H1 (cell line): ENCODE measurements around the gene RUNX1. TPM values are rescaled to one million over a fixed set of nuclear protein-coding genes. Genes with fewer than 3 reads are reported as not detected.

ENCODE experiments used
- CTCF ChIA-PET: fragments of 300-600 bp; sonication (Branson Sonifier 250); formaldehyde crosslinking; loops from one replicate; lab custom pipeline; 2021; ENCODE audit not compliant: partially characterized antibody; lab: Charles Lee
- POLR2A ChIA-PET: fragments of 300-600 bp; sonication (Branson Sonifier 250); formaldehyde crosslinking; loops from one replicate; lab custom pipeline; 2021; ENCODE audit warnings: inconsistent platforms; ENCODE audit not compliant: partially characterized antibody; lab: Charles Lee
- DNase-seq, 2 experiments: peaks; one replicate each; pipeline versions ENCODE4 v3.0.0 to v3.0.0-alpha.2; 2010 to 2022; ENCODE audit warnings: low spot score in 2 of 2, low read depth in 1 of 2, mixed read lengths in 1 of 2
- FAIRE-seq: peaks from 2 replicates; lab custom pipeline; 2011; peaks lifted over from hg19 to GRCh38; lab: Jason Lieb, UNC
- H2AFZ ChIP-seq: 2 replicates; pipeline ENCODE4 v1.8.1; 2012; ENCODE audit warnings: low read length, inconsistent platforms
- H2AK5ac ChIP-seq: 2 replicates; pipeline ENCODE4 v1.6.1; 2013; ENCODE audit warnings: low read depth, low read length
- H2BK120ac ChIP-seq: replicated peaks from 2 replicates; pipeline ENCODE3; 2013; ENCODE audit warnings: low read depth, low read length, inconsistent platforms
- H2BK12ac ChIP-seq: 2 replicates; pipeline ENCODE4 v1.6.1; 2013; ENCODE audit warnings: low read depth, low read length
- H2BK15ac ChIP-seq: 2 replicates; pipeline ENCODE4 v1.6.1; 2013; ENCODE audit warnings: low read length
- H2BK20ac ChIP-seq: 2 replicates; pipeline ENCODE4 v1.6.1; 2013; ENCODE audit warnings: low read length
- H2BK5ac ChIP-seq: 2 replicates; pipeline ENCODE4 v1.6.1; 2013; ENCODE audit warnings: low read depth, low read length
- H3K14ac ChIP-seq: 2 replicates; pipeline ENCODE4 v1.6.1; 2013; ENCODE audit warnings: inconsistent platforms; ENCODE audit not compliant: insufficient read length
- H3K18ac ChIP-seq: 2 replicates; pipeline ENCODE4 v1.6.1; 2013; ENCODE audit warnings: low read length; ENCODE audit errors: extremely low read depth
- H3K23ac ChIP-seq: 2 replicates; pipeline ENCODE4 v1.6.1; 2013; ENCODE audit warnings: inconsistent platforms; ENCODE audit not compliant: insufficient read length
- H3K23me2 ChIP-seq: 2 replicates; pipeline ENCODE4 v1.6.1; 2013; ENCODE audit warnings: low read depth, low read length
- H3K27ac ChIP-seq: 2 replicates; pipeline ENCODE4 v1.6.1; 2011; ENCODE audit warnings: low read depth, low read length, inconsistent platforms
- H3K27me3 ChIP-seq, 4 experiments: replicated peaks in 1 of 4; 1 replicate in 1 of 4; 2 replicates in 3 of 4; pipeline versions ENCODE4 v1.6.1 to v1.8.1; 2011 to 2013; ENCODE audit warnings: low read length in 3 of 4, mild to moderate bottlenecking in 3 of 4, inconsistent platforms in 2 of 4, mixed read lengths in 2 of 4, moderate library complexity in 1 of 4; ENCODE audit not compliant: control insufficient read depth in 3 of 4, insufficient read depth in 3 of 4; ENCODE audit errors: extremely low read depth in 1 of 4
- H3K36me3 ChIP-seq, 4 experiments: 2 replicates each; pipeline versions ENCODE4 v1.6.1 to v1.8.1; 2011 to 2013; ENCODE audit warnings: mild to moderate bottlenecking in 4 of 4, low read length in 3 of 4, moderate library complexity in 2 of 4, control low read depth in 1 of 4, inconsistent platforms in 1 of 4; ENCODE audit not compliant: insufficient read depth in 4 of 4, control insufficient read depth in 2 of 4
- H3K4ac ChIP-seq: replicated peaks from 2 replicates; pipeline ENCODE3; 2013; ENCODE audit warnings: low read length, low read depth, mixed read lengths, inconsistent platforms; ENCODE audit not compliant: insufficient read length
- H3K4me1 ChIP-seq, 4 experiments: replicated peaks in 1 of 4; 1 replicate in 1 of 4; 2 replicates in 3 of 4; pipeline versions ENCODE4 v1.6.1 to v1.8.1; 2011 to 2013; ENCODE audit warnings: low read length in 3 of 4, inconsistent platforms in 2 of 4, mixed read lengths in 1 of 4; ENCODE audit not compliant: insufficient read depth in 4 of 4, control insufficient read depth in 3 of 4
- H3K4me2 ChIP-seq, 2 experiments: 2 replicates each; pipeline versions ENCODE4 v1.6.1 to v1.8.1; 2011 to 2013; ENCODE audit warnings: low read depth in 2 of 2, low read length in 2 of 2, control low read depth in 1 of 2, inconsistent platforms in 1 of 2, mild to moderate bottlenecking in 1 of 2; ENCODE audit not compliant: insufficient read depth in 1 of 2
- H3K4me3 ChIP-seq, 4 experiments: fragments of 200-600, 300-600 bp in 1 of 4; sonication (generic), shearing (Covaris generic), sonication (Bioruptor Twin) in 1 of 4; 2 replicates each; pipeline versions ENCODE4 v1.5.1 to v1.8.1; 2011 to 2016; ENCODE audit warnings: low read length in 4 of 4, low read depth in 3 of 4, control low read depth in 2 of 4, inconsistent platforms in 2 of 4, mild to moderate bottlenecking in 2 of 4, mixed read lengths in 1 of 4, moderate library complexity in 1 of 4; ENCODE audit not compliant: insufficient read depth in 2 of 4; ENCODE audit errors: extremely low read depth in 1 of 4
- H3K56ac ChIP-seq: replicated peaks from 2 replicates; pipeline ENCODE3; 2013; ENCODE audit warnings: low read depth, mild to moderate bottlenecking, mixed read lengths, low read length, inconsistent platforms; ENCODE audit not compliant: insufficient read length
- H3K79me1 ChIP-seq: 2 replicates; pipeline ENCODE4 v1.6.1; 2013; ENCODE audit warnings: low read depth, low read length, control low read depth
- H3K79me2 ChIP-seq, 2 experiments: 2 replicates each; pipeline versions ENCODE4 v1.6.1 to v1.8.1; 2012 to 2013; ENCODE audit warnings: low read length in 2 of 2, mild to moderate bottlenecking in 2 of 2, inconsistent platforms in 1 of 2; ENCODE audit not compliant: insufficient read depth in 2 of 2, control insufficient read depth in 1 of 2
- H3K9ac ChIP-seq, 4 experiments: replicated peaks in 1 of 4; 1 replicate in 1 of 4; 2 replicates in 3 of 4; pipeline versions ENCODE4 v1.6.1 to v1.8.1; 2011 to 2013; ENCODE audit warnings: low read depth in 3 of 4, low read length in 3 of 4, control low read depth in 2 of 4, mild to moderate bottlenecking in 2 of 4, moderate library complexity in 2 of 4, inconsistent platforms in 1 of 4; ENCODE audit errors: extremely low read depth in 1 of 4
- H3K9me3 ChIP-seq, 2 experiments: 2 replicates each; pipeline versions ENCODE4 v1.6.1 to v1.8.1; 2012 to 2013; ENCODE audit warnings: mild to moderate bottlenecking in 2 of 2, moderate library complexity in 2 of 2, control low read depth in 1 of 2, inconsistent platforms in 1 of 2, low read depth in 1 of 2, low read length in 1 of 2, mixed read lengths in 1 of 2; ENCODE audit not compliant: insufficient read depth in 2 of 2
- H4K20me1 ChIP-seq, 2 experiments: replicated peaks in 1 of 2; 2 replicates each; pipeline versions ENCODE3 to v1.8.1; 2011 to 2013; ENCODE audit warnings: inconsistent platforms in 2 of 2, low read length in 2 of 2, mild to moderate bottlenecking in 1 of 2; ENCODE audit not compliant: insufficient read depth in 2 of 2, control insufficient read depth in 1 of 2
- H4K5ac ChIP-seq: 2 replicates; pipeline ENCODE4 v1.6.1; 2013; ENCODE audit warnings: low read length, low read depth, mixed read lengths, inconsistent platforms; ENCODE audit not compliant: insufficient read length
- H4K8ac ChIP-seq: 2 replicates; pipeline ENCODE4 v1.8.0; 2013; ENCODE audit warnings: mild to moderate bottlenecking, moderate library complexity, low read length, inconsistent platforms; ENCODE audit not compliant: insufficient read depth; ENCODE audit errors: extremely low read depth
- H4K91ac ChIP-seq: replicated peaks from 2 replicates; pipeline ENCODE3; 2013; ENCODE audit warnings: low read length, mixed read lengths, inconsistent platforms; ENCODE audit not compliant: insufficient read length
- BCL11A ChIP-seq, 2 experiments: IDR thresholded peaks; one replicate each; pipeline ENCODE4 v1.6.1; 2011; ENCODE audit warnings: low read depth in 2 of 2, low read length in 2 of 2, mild to moderate bottlenecking in 2 of 2
- BRCA1 ChIP-seq: IDR thresholded peaks from 2 replicates; pipeline ENCODE4 v1.6.1; 2012; ENCODE audit warnings: low read depth, low read length, improper control_type of control experiment
- CEBPB ChIP-seq: IDR thresholded peaks from 2 replicates; pipeline ENCODE4 v1.6.1; 2012; ENCODE audit warnings: low read depth, low read length
- CHD1 ChIP-seq: IDR thresholded peaks from 2 replicates; pipeline ENCODE4 v1.6.1; 2012; ENCODE audit warnings: low read depth, low read length, improper control_type of control experiment
- CHD2 ChIP-seq: IDR thresholded peaks from 2 replicates; pipeline ENCODE4 v1.6.1; 2012; ENCODE audit warnings: low read length, improper control_type of control experiment
- EZH2 ChIP-seq: fragments of 200-600 bp; sonication (generic); IDR thresholded peaks from 2 replicates; pipeline ENCODE4 v1.7.1; 2012; ENCODE audit warnings: low read depth, mild to moderate bottlenecking, moderate library complexity, low read length, inconsistent platforms; ENCODE audit not compliant: severe bottlenecking
- GABPA ChIP-seq: IDR thresholded peaks from 2 replicates; pipeline ENCODE4 v1.6.1; 2011; ENCODE audit warnings: mild to moderate bottlenecking, low read length, moderate library complexity, borderline replicate concordance; ENCODE audit not compliant: insufficient read depth
- MAFK ChIP-seq: IDR thresholded peaks from 2 replicates; pipeline ENCODE4 v1.6.1; 2012; ENCODE audit warnings: low read depth, mild to moderate bottlenecking, improper control_type of control experiment, low read length
- NANOG ChIP-seq: IDR thresholded peaks from 2 replicates; pipeline ENCODE4 v1.6.1; 2011; ENCODE audit warnings: low read length, low read depth, mild to moderate bottlenecking, inconsistent platforms; ENCODE audit not compliant: insufficient read depth, poor library complexity, severe bottlenecking
- NRF1 ChIP-seq: IDR thresholded peaks from 2 replicates; pipeline ENCODE4 v1.6.1; 2011; ENCODE audit warnings: mild to moderate bottlenecking, low read depth, low read length, improper control_type of control experiment
- POU5F1 ChIP-seq: IDR thresholded peaks from 2 replicates; pipeline ENCODE4 v1.6.1; 2011; ENCODE audit warnings: low read depth, mild to moderate bottlenecking, low read length, moderate library complexity
- RNF2 ChIP-seq: fragments of 200-900, 300-1000 bp; sonication (generic); IDR thresholded peaks from 2 replicates; pipeline ENCODE4 v1.7.1; 2016; ENCODE audit warnings: borderline replicate concordance, low read depth, mild to moderate bottlenecking, antibody characterized with exemption, low read length; ENCODE audit not compliant: poor library complexity, severe bottlenecking; ENCODE audit errors: missing control alignments
- SAP30 ChIP-seq: fragments of 300-600 bp; sonication (generic); IDR thresholded peaks from 2 replicates; pipeline ENCODE4 v1.7.1; 2012; ENCODE audit warnings: low read length, moderate library complexity, mild to moderate bottlenecking, inconsistent platforms; ENCODE audit not compliant: insufficient read depth, insufficient replicate concordance
- SP4 ChIP-seq: IDR thresholded peaks from 2 replicates; pipeline ENCODE4 v1.6.1; 2012; ENCODE audit warnings: low read length, inconsistent platforms
- TCF12 ChIP-seq: IDR thresholded peaks from 2 replicates; pipeline ENCODE4 v1.6.1; 2011; ENCODE audit warnings: low read depth, mild to moderate bottlenecking, low read length
- WGBS, 2 experiments: shearing (Covaris generic) in 1 of 2; methylation state at CpG; one replicate each; pipeline versions ENCODE4 v1.1.6 to v1.1.7; 2013 to 2015; ENCODE audit warnings: low lambda C conversion rate in 2 of 2, mixed read lengths in 2 of 2, inconsistent platforms in 1 of 2, low coverage in 1 of 2, missing lambda C conversion rate in 1 of 2; ENCODE audit not compliant: insufficient replicate concordance in 2 of 2, insufficient coverage in 1 of 2, insufficient read length in 1 of 2; ENCODE audit errors: extremely low coverage in 1 of 2, missing lambda C conversion rate in 1 of 2; 5-methylcytosine and 5-hydroxymethylcytosine counted together
- polyA plus RNA-seq, 7 experiments: library from polyadenylated mRNA; depleted of rRNA in 3 of 7; stranded (reverse) in 5 of 7; unstranded in 2 of 7; fragments of >200 nt in 5 of 7; fragments of 200-250 nt in 2 of 7; gene quantifications; 1 replicate in 5 of 7; 2 replicates in 1 of 7; 4 replicates in 1 of 7; pipeline versions ENCODE4 v1.2.1 to v1.2.3, GENCODE V29; 2011 to 2013; ENCODE audit warnings: missing spikeins in 2 of 7, mixed read lengths in 2 of 7
- total RNA-seq: library from RNA; stranded (reverse); fragmentation: NEBNext Ultra II Directional; extraction: Animal tissue kit (Norgen Biotek cat#: 25700); gene quantifications from 2 replicates; pipeline ENCODE4 v1.2.1, GENCODE V29; 2021

Gene RUNX1
- total and polyA plus RNA-seq, 2 of the 8 experiments (the other 6 are each of a cell fraction or from before 2014, with no cell fraction given): 0.20 to 0.60 TPM

DNA sequence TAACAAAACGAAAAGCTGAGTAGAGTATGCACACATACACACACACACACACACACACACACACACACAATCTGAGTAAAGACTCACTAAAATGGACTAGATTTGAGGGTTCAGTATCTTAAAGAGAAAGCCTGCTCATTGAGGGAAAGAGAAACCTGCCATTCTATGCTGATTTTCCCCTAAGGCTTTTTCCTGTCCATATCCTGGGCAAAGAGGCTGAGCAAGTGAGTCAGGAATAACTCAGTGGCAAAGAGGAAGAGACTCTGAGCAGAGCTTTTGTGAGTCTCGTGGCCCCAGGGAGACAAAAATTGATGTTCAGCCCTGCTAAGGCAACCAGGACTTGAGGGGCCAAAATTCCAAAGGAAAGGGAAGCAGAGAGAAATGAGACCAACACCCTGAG lies 37.3 kb upstream of the RUNX1 start:
- Histone ChIP-seq H3K9me3 (peaks cover 0 to 5% of the 10 kb centered on the region in 2 experiments; a peak in 1 of 4 replicates), H4K20me1 (no peaks in the 10 kb centered on the region), H3K36me3 (no peaks in the 10 kb centered on the region), H3K27ac (no peak overlapping the region), H2BK5ac (no peak overlapping the region), H2BK20ac (no peak overlapping the region), H3K79me2 (no peaks in the 10 kb centered on the region), H3K79me1 (no peaks in the 10 kb centered on the region), H3K27me3 (no peaks in the 10 kb centered on the region), H3K23me2 (no peaks in the 10 kb centered on the region), H2BK12ac (no peak overlapping the region), H3K4ac (no peak overlapping the region), H2AFZ (no peak overlapping the region), H3K56ac (no peak overlapping the region), H3K18ac (no peak overlapping the region), H4K8ac (no peak overlapping the region), H2BK120ac (no peak overlapping the region), H3K4me3 (no peak overlapping the region), H3K9ac (no peak overlapping the region), H2AK5ac (no peak overlapping the region), H3K4me1 (no peaks in the 10 kb centered on the region), H4K91ac (no peak overlapping the region), H4K5ac (no peak overlapping the region), H2BK15ac (no peak overlapping the region), H3K14ac (no peak overlapping the region), H3K23ac (no peak overlapping the region), H3K4me2 (no peak overlapping the region)
- 78% methylated on average over 2 of the region's 2 CpGs; no CpG with 5 or more reads in 1 of the 2 experiments for WGBS, 2 experiments
- no peak for FAIRE-seq
- CTCF ChIA-PET: interaction anchor here (0.7 to 1.1 kb wide), 3 partner anchors 36 to 341 kb away, joined by 3 read pairs; no protein-coding TSS in a partner anchor
- DNase-seq: no peak
- POLR2A ChIA-PET: no interaction called here
- TF ChIP-seq MAFK: no peak
- TF ChIP-seq BCL11A (IDR thresholded peaks at IDR 0.05; ENCODE audit: low read depth in 2 of 2, low read length in 2 of 2): no peak
- no peak for TF ChIP-seq BRCA1
- TF ChIP-seq NANOG: no peak
- TF ChIP-seq SP4: no peak
- no peak for TF ChIP-seq GABPA
- TF ChIP-seq SAP30: no peak
- TF ChIP-seq POU5F1: no peak
- TF ChIP-seq EZH2: no peak
- no peak for TF ChIP-seq CHD1
- TF ChIP-seq RNF2: no peak
- no peak for TF ChIP-seq CHD2
- no peak for TF ChIP-seq TCF12
- TF ChIP-seq CEBPB: no peak
- no peak for TF ChIP-seq NRF1
